Endothelial cell (in vitro differentiated cells): ENCODE measurements around the gene SYT6. TPM values are rescaled to one million over a fixed set of nuclear protein-coding genes. Genes with fewer than 3 reads are reported as not detected.

Experiments
- DNase-seq: peaks from one replicate; pipeline ENCODE4 v3.0.0; 2021; ENCODE audit warnings: low spot score
- H3K27ac Mint-ChIP-seq: one replicate; pipeline ENCODE4 v1.8.0; 2021; ENCODE audit warnings: mixed read lengths, inconsistent platforms; ENCODE audit not compliant: unreplicated experiment
- H3K27me3 Mint-ChIP-seq: one replicate; pipeline ENCODE4 v1.8.0; 2021; ENCODE audit warnings: mild to moderate bottlenecking, moderate library complexity, mixed read lengths, inconsistent platforms; ENCODE audit not compliant: unreplicated experiment
- H3K36me3 Mint-ChIP-seq: one replicate; pipeline ENCODE4 v1.8.0; 2021; ENCODE audit warnings: mild to moderate bottlenecking, low read depth, mixed read lengths, inconsistent platforms; ENCODE audit not compliant: unreplicated experiment
- H3K4me1 Mint-ChIP-seq: one replicate; pipeline ENCODE4 v1.8.0; 2021; ENCODE audit warnings: mild to moderate bottlenecking, mixed read lengths, inconsistent platforms; ENCODE audit not compliant: unreplicated experiment
- H3K4me3 Mint-ChIP-seq: one replicate; pipeline ENCODE4 v1.8.0; 2021; ENCODE audit warnings: mild to moderate bottlenecking, mixed read lengths, inconsistent platforms; ENCODE audit not compliant: unreplicated experiment
- H3K9me3 Mint-ChIP-seq: one replicate; pipeline ENCODE4 v1.8.0; 2021; ENCODE audit warnings: mixed read lengths, inconsistent platforms; ENCODE audit not compliant: unreplicated experiment
- CTCF ChIP-seq: fragments of 200-600 bp; sonication (generic); IDR thresholded peaks from one replicate; pipeline ENCODE4 v1.5.0; 2021; ENCODE audit warnings: antibody characterized with exemption; ENCODE audit not compliant: unreplicated experiment
- total RNA-seq: library from RNA; stranded (reverse); fragmentation: NEBNext Ultra II Directional; extraction: Animal tissue kit (Norgen Biotek cat#: 25700); gene quantifications from one replicate; pipeline ENCODE4 v1.2.1, GENCODE V29; 2021; ENCODE audit not compliant: unreplicated experiment

SYT6 gene
- total RNA-seq, 1 donor from 2014 or later = 2.1 TPM

GRCh38 chr1:114167226-114167625 lies 13.6 kb upstream of the SYT6 start:
- no peak for DNase-seq
- Mint-ChIP-seq H3K27me3 (no peaks in the 10 kb centered on the region), H3K9me3 (no peaks in the 10 kb centered on the region), H3K27ac (no peak overlapping the region), H3K36me3 (no peaks in the 10 kb centered on the region), H3K4me1 (no peaks in the 10 kb centered on the region), H3K4me3 (no peak overlapping the region)
- no peak for TF ChIP-seq CTCF

- Mint-ChIP-seq H3K27me3 (peaks cover 3% of the 10 kb centered on the region), H3K4me1 (no peaks in the 10 kb centered on the region), H3K27ac (no peak overlapping the region), H3K4me3 (no peak overlapping the region), H3K9me3 (no peaks in the 10 kb centered on the region), H3K36me3 (no peaks in the 10 kb centered on the region)
- TF ChIP-seq CTCF = no peak
- no peak for DNase-seq
These were observed 11.3 kb upstream of the SYT6 start for GRCh38 chr1:114164840-114165543.

DNA sequence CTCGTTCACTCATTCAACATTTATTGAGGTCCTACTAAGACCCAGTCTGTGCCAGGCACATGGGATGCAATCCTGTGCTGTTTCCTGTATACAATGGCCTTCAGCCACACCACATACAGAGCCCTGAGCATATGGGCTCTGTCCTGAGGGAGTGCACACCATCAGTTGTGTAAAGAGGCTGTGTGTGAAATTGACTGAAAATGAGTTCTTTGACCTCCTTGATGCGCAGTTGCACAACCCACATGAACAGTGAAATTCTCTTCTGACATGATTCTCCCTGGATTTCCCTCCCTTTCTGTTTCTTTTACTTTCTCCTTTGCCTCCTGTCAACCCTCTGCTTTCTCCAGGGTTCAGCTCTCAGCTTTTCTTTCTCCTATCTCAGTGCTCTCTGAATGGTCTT lies 6.3 kb upstream of the SYT6 start:
- Mint-ChIP-seq H3K4me3 (no peak overlapping the region), H3K27ac (no peak overlapping the region), H3K27me3 (peaks cover 10% of the 10 kb centered on the region), H3K4me1 (no peaks in the 10 kb centered on the region), H3K9me3 (no peaks in the 10 kb centered on the region), H3K36me3 (no peaks in the 10 kb centered on the region)
- DNase-seq = no peak
- no peak for TF ChIP-seq CTCF

DNA sequence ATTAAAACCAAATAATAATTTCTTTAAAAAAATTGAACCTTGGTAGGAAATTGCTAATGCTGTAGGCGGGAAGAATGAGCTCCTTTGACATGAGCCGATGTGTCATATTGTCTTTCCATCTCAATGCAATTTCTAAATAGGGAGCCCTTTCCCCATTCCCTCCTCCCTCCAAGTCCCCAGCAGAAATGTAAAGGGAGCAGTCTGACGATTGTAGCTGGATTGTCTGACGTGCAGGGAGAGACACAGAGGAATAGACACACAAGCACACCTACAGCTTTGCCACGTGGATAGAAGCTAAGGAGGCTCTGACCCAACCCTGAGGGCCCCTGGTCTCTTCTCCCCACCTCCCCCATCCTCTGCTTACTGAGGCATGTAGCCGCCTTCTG lies 3.6 kb upstream of the SYT6 start:
- Mint-ChIP-seq H3K4me1 (peaks cover 4% of the 10 kb centered on the region), H3K27ac (no peak overlapping the region), H3K4me3 (no peak overlapping the region), H3K9me3 (no peaks in the 10 kb centered on the region), H3K27me3 (peaks cover 19% of the 10 kb centered on the region), H3K36me3 (peaks cover 7% of the 10 kb centered on the region)
- TF ChIP-seq CTCF = no peak
- no peak for DNase-seq

GRCh38 chr1:114156538-114157274 lies 3.0 kb upstream of the SYT6 start:
- Mint-ChIP-seq H3K4me1 (peaks cover 4% of the 10 kb centered on the region), H3K27ac (no peak overlapping the region), H3K9me3 (no peaks in the 10 kb centered on the region), H3K4me3 (no peak overlapping the region), H3K27me3 (peaks cover 20% of the 10 kb centered on the region), H3K36me3 (peaks cover 8% of the 10 kb centered on the region)
- TF ChIP-seq CTCF = no peak
- no peak for DNase-seq
